Neutrophil (primary cell): ENCODE results near the gene MOB3C.

Source experiments
- H3K27ac ChIP-seq: fragments of 200-600 bp; sonication (generic); 2 replicates; pipeline ENCODE4 v1.5.1; 2016; ENCODE audit warnings: mild to moderate bottlenecking, moderate library complexity
- H3K27me3 ChIP-seq: fragments of 200-600 bp; sonication (generic); 2 replicates; pipeline ENCODE4 v1.6.0; 2016; ENCODE audit warnings: mild to moderate bottlenecking
- H3K36me3 ChIP-seq: fragments of 200-600 bp; sonication (generic); 2 replicates; pipeline ENCODE4 v1.5.1; 2017
- H3K4me1 ChIP-seq, 2 experiments: fragments of 200-600 bp in 1 of 2; sonication (generic) in 1 of 2; 1 replicate in 1 of 2; 2 replicates in 1 of 2; pipeline versions ENCODE4 v1.5.1 to v1.6.1; 2013 to 2016; ENCODE audit warnings: low read depth in 1 of 2, low read length in 1 of 2, mild to moderate bottlenecking in 1 of 2, moderate library complexity in 1 of 2; ENCODE audit not compliant: control insufficient read depth in 1 of 2, insufficient read depth in 1 of 2
- H3K4me3 ChIP-seq, 2 experiments: fragments of 200-600 bp in 1 of 2; sonication (generic) in 1 of 2; 1 replicate in 1 of 2; 2 replicates in 1 of 2; pipeline ENCODE4 v1.5.1; 2013 to 2016; ENCODE audit warnings: low read depth in 1 of 2, low read length in 1 of 2, mild to moderate bottlenecking in 1 of 2, moderate library complexity in 1 of 2
- H3K9me3 ChIP-seq: fragments of 200-600 bp; sonication (generic); 2 replicates; pipeline ENCODE4 v1.5.1; 2016
- TF ChIP-seq, protein P1 (sequence below): fragments of 200-600 bp; sonication (generic); IDR thresholded peaks from 2 replicates; pipeline ENCODE4 v1.5.1; 2016; ENCODE audit warnings: antibody characterized with exemption

The MOB3C gene

GRCh38 chr1:46615735-46616134, 876 bp downstream of the MOB3C start:
- TF ChIP-seq, protein P1, sequence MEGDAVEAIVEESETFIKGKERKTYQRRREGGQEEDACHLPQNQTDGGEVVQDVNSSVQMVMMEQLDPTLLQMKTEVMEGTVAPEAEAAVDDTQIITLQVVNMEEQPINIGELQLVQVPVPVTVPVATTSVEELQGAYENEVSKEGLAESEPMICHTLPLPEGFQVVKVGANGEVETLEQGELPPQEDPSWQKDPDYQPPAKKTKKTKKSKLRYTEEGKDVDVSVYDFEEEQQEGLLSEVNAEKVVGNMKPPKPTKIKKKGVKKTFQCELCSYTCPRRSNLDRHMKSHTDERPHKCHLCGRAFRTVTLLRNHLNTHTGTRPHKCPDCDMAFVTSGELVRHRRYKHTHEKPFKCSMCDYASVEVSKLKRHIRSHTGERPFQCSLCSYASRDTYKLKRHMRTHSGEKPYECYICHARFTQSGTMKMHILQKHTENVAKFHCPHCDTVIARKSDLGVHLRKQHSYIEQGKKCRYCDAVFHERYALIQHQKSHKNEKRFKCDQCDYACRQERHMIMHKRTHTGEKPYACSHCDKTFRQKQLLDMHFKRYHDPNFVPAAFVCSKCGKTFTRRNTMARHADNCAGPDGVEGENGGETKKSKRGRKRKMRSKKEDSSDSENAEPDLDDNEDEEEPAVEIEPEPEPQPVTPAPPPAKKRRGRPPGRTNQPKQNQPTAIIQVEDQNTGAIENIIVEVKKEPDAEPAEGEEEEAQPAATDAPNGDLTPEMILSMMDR: no peak
- peaks cover 35 to 38% of the 10 kb centered on the region in 2 experiments for H3K4me1 ChIP-seq
- H3K4me3 ChIP-seq: peak overlapping the region; percentile 74 to 93
- peaks cover 8% of the 10 kb centered on the region for H3K36me3 ChIP-seq
- peak overlapping the region; percentile 77 for H3K27ac ChIP-seq
- no peaks in the 10 kb centered on the region for H3K27me3 ChIP-seq
- no peaks in the 10 kb centered on the region for H3K9me3 ChIP-seq

GRCh38 chr1:46615088-46615487, 1.5 kb downstream of the MOB3C start:
- H3K9me3 ChIP-seq: no peaks in the 10 kb centered on the region
- H3K4me3 ChIP-seq: peak overlapping the region in 1 of 2 experiments; percentile 93
- TF ChIP-seq, protein P1: no peak
- H3K36me3 ChIP-seq: peaks cover 8% of the 10 kb centered on the region
- H3K27ac ChIP-seq: peak overlapping the region; percentile 77
- H3K27me3 ChIP-seq: no peaks in the 10 kb centered on the region
- H3K4me1 ChIP-seq: peaks cover 35 to 38% of the 10 kb centered on the region in 2 experiments

DNA sequence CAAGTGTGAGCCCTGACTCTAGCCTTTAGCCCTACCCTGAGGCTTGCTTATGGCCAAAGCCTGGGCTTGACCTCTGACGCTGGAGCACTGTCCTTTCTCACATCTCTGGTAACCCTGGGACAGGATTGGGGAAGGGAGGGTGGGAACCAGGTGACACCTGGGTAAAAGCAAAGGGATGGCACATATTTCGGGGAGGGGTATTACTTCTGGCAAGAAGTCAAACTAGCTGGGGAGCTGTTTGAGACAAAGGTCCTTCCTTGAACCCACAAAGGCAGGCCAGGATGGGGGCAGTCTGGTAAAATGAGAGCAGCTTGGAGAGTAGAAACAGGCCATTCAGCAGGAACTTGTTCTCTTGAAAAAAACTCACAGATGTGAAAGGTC, 2.0 kb downstream of the MOB3C start:
- H3K27ac ChIP-seq: peak overlapping the region; percentile 50
- no peaks in the 10 kb centered on the region for H3K9me3 ChIP-seq
- H3K4me3 ChIP-seq: no peak overlapping the region
- H3K4me1 ChIP-seq: peaks cover 35 to 38% of the 10 kb centered on the region in 2 experiments
- TF ChIP-seq, protein P1: no peak
- no peaks in the 10 kb centered on the region for H3K27me3 ChIP-seq
- H3K36me3 ChIP-seq: peaks cover 12% of the 10 kb centered on the region

DNA sequence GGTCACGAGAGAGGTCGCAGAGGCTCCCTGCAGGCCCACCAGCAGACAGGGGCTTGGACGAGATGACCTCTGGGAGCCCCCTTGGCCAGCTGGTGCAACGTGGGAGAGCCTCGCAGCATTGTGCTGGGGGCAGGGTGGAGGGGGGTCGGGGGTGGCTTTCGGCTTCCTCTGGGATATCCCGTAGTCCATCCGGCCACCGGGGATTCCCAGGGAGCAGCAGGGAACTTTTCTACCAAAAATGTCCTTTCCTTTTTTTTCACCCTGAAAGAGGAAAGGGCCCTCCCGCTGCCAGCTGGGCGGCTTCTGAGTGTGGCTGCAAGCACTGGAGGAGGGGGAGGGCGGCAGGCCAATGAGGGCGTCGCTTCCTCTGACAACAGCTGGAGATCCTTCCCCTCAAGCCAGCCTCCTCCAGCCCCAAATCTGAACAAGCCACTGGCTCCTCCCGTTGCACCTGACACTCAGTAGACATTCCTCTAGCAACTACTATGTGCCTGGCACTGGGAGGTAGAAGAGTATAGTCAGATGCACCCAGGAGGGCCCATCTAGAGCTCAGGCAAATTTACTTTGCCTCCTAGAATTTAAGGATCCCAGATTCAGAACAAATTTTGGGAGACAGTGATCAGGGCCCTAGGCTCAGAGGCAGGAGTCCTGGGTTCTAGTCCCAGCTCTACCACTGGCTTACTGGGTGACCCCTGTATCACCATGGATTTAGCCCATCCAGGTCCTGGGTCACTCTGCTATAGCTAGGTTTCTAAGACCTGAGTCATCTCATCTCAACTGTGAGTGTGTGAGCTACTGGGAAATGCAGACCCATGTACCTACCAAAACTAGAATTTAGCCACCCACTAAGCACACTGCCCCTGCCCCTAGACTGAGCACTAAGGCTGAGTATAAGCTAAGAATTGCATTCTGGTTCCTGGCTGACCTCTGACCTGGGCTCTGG, 2.7 kb downstream of the MOB3C start:
- Histone ChIP-seq H3K9me3 (no peaks in the 10 kb centered on the region), H3K4me3 (peak overlapping the region in 1 of 2 experiments; percentile 23), H3K36me3 (peaks cover 19% of the 10 kb centered on the region), H3K4me1 (peaks cover 35 to 38% of the 10 kb centered on the region in 2 experiments), H3K27ac (peak overlapping the region; percentile 50), H3K27me3 (no peaks in the 10 kb centered on the region)
- TF ChIP-seq, protein P1: no peak

DNA sequence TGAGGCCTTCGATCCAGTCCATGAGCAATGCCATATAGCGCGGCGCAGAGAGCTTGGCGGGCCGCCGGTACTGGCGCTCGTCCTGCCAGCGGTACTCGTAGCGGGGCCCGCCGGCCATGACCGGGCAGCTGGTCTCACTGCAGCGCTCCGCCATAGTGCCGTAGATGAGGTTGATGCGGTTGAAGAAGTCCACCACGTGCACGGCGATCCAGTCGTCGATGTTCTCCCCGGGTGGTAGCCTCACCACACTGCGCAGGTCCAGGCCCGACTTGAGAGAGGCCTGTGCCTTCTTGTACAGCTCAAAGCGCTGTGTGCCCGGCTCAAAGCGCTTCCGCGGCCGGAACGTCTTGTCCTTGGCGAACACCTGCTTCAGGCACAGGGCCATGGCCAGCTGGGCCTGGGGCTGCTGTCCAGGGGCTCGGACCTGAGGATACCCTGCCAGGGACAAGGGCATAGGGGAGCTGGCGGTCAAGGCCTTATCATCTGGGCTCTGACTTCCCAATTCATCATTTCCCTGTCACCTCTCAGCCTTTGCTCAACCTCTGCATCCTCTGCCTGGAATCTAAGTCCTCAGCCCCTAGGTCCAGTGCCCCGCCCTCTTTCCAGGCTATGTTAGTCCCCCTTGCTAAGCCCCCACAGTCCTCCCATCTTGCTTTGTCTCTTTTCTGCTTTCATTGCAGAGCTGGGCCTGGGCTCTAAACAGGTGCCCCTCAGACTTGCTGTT, 3.5 kb downstream of the MOB3C start:
- H3K27me3 ChIP-seq: no peaks in the 10 kb centered on the region
- peaks cover 35 to 38% of the 10 kb centered on the region in 2 experiments for H3K4me1 ChIP-seq
- H3K9me3 ChIP-seq: no peaks in the 10 kb centered on the region
- peaks cover 27% of the 10 kb centered on the region for H3K36me3 ChIP-seq
- TF ChIP-seq, protein P1: no peak
- peak overlapping the region; percentile 50 for H3K27ac ChIP-seq
- H3K4me3 ChIP-seq: peak overlapping the region in 1 of 2 experiments; percentile 23
